GM19468 (cell line): Measurements from ENCODE around the gene GUCY1A2.

Experiments
- ATAC-seq: cut with Tn5 transposase; IDR thresholded peaks from one replicate; pipeline ENCODE4 v1.9.1; 2021; ENCODE audit warnings: mild to moderate bottlenecking, moderate library complexity, moderate number of reproducible peaks; ENCODE audit not compliant: unreplicated experiment; ENCODE audit errors: extremely low read depth

The GUCY1A2 gene

GRCh38 chr11:106691807-106692365, 326.4 kb downstream of the GUCY1A2 start:
- ATAC-seq, result no peak

- ATAC-seq, result no peak
Measured at GRCh38 chr11:106690923-106691322, 327.4 kb downstream of the GUCY1A2 start.

DNA sequence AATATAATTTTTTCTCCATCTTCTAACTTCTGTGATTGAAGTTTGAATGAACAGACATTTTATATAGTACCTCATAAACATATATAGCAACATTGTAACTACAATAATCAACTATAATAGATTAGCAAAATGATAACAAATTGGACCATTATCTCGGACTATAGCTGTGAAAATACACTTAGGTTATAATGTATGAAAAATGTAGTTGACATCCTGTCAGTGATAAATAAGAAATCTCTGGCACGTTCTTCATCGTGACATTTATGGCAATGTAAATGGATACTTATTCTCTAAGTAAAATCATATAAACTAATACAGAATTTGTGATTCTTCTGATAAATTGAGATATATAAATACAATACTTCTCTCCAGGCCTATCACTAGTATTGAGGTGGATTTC, 333.3 kb downstream of the GUCY1A2 start:
- no peak for ATAC-seq

DNA sequence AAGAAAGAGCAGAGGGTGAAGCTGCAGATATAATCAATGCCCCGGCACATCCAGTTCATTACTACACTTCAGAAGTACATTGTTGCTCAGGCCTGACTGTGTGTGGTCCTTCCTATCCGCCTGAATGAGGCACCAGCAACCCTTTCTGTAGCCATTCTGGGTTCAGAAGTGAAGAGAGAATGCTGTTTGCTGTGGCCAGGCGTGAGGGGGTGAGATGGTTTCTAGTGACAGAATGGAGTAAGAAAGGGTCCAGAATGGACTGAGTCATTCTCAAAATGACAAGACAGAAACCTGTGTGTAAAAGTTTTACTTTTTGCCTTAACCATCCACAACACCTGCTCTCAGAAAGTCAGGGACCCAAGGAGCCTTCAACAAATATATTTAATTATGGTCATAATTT, 334.8 kb downstream of the GUCY1A2 start:
- ATAC-seq, result no peak

DNA sequence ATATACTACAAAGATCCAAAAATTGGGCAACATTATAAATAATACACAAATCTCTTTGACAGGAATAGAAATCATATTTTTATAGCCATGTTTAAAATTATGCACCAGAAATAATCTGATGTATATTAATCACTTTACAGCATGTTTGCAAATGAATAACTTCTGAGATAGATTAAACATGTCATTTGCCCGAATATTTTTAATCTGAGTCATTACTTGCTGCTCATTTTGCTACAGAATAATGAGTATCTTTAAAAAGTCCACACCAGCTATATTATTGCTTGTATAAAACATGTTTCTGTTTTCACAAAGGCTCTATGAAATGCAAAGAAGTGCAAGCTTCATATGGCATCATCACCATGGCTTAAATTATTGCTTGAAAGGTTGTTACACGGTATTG, 336.8 kb downstream of the GUCY1A2 start:
- ATAC-seq, result no peak

- no peak for ATAC-seq
Measured at GRCh38 chr11:106679581-106679980, 338.7 kb downstream of the GUCY1A2 start.

DNA sequence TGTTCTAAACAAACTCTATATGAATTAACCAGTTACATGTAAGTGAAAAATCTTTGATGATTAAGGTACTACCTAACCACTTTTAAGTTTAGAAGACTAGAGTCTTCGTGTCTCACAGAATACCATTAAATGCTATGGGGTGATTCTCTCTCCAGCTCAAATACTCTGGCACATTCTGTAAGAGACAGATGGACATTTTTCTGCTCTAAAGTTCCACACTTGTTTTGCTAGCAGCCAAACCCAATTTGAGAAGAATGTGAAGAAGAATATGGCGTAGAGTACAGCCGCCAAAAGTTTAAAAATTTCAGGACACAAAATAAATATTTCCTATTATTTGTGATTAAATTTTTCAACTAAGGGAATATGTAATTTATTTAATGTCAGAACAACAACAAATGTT, 339.1 kb downstream of the GUCY1A2 start:
- ATAC-seq, result no peak

- ATAC-seq, result no peak
Measured at GRCh38 chr11:106670069-106670468, 348.2 kb downstream of the GUCY1A2 start.

DNA sequence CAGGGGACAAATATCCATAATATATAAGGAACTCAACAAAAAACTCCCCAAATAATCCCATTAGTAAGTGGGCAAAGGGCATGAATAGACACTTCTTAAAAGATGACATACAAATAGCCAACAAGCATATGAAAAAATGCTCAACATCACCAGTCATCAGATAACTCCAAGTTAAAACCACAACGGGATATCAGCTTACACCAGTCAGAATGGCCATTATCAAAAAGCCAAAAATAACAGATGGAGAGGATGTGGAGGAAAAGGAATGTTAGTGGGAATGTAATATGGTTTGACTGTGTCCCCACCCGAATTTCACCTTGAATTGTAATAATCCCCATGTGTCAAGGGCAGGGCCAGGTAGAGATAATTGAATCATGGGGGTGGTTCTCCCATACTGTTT, 350.1 kb downstream of the GUCY1A2 start:
- no peak for ATAC-seq

- no peak for ATAC-seq
Measured at GRCh38 chr11:106656646-106657045, 361.6 kb downstream of the GUCY1A2 start.

DNA sequence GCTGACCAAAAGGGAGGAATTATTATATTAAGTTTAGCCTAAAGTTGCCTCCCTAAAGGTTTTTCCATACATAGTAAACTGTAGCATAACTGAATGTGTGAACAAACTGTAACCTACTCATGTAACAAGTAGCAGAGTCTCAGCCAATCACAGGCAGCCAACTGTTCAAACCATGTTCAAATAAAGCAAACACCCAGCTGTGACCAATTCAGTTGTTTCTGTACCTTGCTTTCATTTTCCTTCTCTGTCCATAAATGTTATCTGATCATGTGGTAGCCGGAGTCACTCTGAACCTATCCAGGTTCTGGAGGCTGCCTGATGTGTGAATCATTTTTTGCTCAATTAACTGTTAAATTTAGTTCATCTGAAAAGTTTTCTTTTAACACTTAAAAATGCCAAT, 373.5 kb downstream of the GUCY1A2 start:
- no peak for ATAC-seq

- ATAC-seq, result no peak
Measured at GRCh38 chr11:106642331-106642730, 375.9 kb downstream of the GUCY1A2 start.

DNA sequence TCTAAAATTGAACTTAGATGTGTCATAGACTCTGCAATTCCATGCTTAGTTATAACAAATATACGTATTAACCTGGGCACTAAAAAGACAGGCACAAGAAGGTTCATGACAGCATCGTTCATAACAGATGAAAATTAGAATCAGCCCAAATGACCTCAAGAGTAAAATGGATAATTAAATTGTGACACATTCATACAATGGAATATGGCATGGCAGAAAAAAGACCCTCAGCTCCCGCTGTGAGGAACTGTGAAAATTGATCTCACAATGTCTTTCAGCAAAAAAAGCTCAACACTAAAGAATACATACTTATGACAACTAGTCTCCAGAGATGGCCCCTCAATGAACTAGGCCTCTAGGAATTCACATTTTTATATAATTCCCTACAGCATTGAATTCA, 386.0 kb downstream of the GUCY1A2 start:
- ATAC-seq, result no peak

DNA sequence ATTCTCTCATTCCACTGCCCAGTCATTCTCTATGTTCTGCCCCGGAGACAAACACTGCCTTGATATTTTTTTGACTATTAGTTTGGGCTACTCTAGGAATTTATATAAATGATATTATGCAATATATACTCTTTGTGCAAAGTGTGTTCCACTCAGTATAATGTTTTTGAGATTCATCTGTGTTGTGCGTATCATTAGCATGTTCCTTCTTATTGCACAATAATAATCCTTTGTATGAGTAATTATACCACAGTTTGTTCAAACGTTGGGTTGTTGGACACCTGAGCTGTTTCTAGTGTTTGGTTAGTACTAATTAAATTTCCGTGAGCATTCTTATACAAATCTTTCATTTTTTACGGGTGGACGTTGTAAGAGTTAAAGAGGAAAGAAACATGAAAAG, 390.6 kb downstream of the GUCY1A2 start:
- ATAC-seq, result no peak

DNA sequence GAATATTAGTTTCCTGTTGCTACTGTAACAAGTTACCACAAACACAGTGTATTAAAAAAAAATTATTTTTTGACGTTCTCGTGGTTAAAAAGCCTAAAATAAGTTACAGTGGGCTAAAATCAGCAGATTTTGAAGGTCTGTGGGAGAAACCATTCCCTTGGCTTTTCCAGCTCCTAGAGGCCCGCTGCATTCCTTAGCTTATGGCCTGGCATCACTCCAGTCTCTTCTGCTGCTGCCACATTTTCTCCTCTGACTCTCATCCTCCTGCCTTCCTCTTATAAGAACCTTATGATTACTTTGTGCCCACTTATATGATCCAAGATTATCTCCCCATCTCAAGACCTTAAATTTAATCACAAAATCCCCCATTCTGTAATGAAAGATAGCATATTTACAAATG, 392.7 kb downstream of the GUCY1A2 start:
- ATAC-seq, result no peak

GRCh38 chr11:106624377-106624776, 393.9 kb downstream of the GUCY1A2 start:
- no peak for ATAC-seq
